HTR-8/SVneo (cell line): ENCODE measurements around the gene HIF1AN.

Source experiments
- DNase-seq: peaks from one replicate; pipeline ENCODE4 v3.0.0; 2011; ENCODE audit warnings: low spot score, mixed read lengths; ENCODE audit not compliant: insufficient read length
- FAIRE-seq: peaks from 2 replicates; lab custom pipeline; 2011; peaks lifted over from hg19 to GRCh38; lab: Jason Lieb, UNC

HIF1AN gene

GRCh38 chr10:100520811-100521210 is 14.9 kb upstream of the HIF1AN start:
- DNase-seq = no peak
- no peak for FAIRE-seq

- FAIRE-seq (no peak), DNase-seq (no peak)
Observed at GRCh38 chr10:100522107-100522801, 13.5 kb upstream of the HIF1AN start.

DNA sequence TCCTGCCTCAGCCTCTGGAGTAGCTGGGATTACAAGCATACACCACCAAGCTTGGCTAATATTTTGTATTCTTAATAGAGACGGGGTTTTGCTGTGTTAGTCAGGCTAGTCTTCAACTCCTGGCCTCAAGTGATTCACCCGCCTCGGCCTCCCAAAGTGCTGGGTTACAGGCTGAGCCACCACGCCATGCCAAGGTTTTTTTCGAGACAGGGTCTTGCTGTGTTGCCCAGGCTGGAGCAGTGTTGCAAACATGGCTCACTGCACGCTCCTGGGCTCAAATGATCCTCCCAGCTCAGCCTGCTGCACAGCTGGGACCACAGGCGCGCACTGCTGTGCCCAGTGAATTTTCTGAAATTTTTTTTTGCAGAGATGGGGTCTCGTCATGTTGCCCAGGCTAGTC is 12.8 kb upstream of the HIF1AN start:
- no peak for DNase-seq
- FAIRE-seq = no peak

- FAIRE-seq (no peak), DNase-seq (no peak)
Observed at GRCh38 chr10:100524206-100524605, 11.5 kb upstream of the HIF1AN start.

DNA sequence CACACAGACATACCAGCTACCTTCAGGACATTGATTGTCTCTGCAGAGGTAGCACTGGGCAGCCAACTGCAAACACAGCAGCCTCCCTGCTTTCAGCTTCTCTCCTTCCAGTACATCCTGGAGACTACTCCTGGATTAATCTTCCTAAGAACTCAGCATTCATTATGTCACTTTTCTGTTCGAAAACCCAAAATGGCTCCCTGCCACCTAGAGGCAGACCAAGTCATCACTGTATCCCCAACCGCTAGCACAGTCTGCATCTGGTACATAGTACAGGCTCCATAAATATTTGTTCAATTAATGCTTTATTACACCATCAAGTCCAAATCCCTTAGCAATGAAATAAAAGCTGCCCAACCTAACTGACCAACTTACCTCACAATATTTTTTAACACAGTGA is 11.1 kb upstream of the HIF1AN start:
- DNase-seq (no peak), FAIRE-seq (no peak)

- DNase-seq (no peak), FAIRE-seq (no peak)
Observed at GRCh38 chr10:100528123-100528886, 7.4 kb upstream of the HIF1AN start.

DNA sequence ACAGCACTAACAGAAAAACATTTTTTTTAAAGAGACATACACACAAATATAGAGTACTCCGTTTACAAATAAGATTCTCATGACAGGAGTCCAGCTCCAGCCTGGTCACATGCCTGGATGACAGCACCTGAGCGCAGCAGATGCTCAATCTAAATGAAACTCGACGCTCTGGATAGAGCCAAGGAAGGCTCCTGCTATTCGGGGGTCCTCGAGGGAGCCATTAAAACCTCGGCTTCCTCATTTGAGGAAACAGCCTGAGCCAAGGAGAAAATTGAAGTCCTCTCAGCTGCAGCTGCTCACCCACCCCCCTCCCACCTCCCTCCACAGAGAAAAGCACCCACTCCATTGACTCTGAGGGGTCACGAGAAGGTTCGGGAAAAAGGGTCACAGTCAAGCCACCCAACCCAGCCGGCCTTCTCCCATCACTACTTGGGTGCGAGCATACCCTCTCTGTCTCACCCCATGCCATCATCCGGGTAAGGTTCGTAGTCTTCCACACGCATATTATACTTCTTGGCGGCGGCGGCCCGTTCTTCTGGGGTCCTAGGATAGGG is 6.7 kb upstream of the HIF1AN start:
- DNase-seq (no peak), FAIRE-seq (no peak)

- peak; percentile 40 for FAIRE-seq
- peak; percentile 88 for DNase-seq
Observed at GRCh38 chr10:100529475-100530298, 6.1 kb upstream of the HIF1AN start, which contains the start of gene NDUFB8. Gene NDUFB8 (minus strand): TSS chr10:100529871. CDS start chr10:100529851, 20 bp downstream.

- no peak for FAIRE-seq
- DNase-seq = no peak
Observed at GRCh38 chr10:100531761-100532160, 4.0 kb upstream of the HIF1AN start.

GRCh38 chr10:100534726-100535125 is 1.0 kb upstream of the HIF1AN start:
- no peak for DNase-seq
- FAIRE-seq = no peak

DNA sequence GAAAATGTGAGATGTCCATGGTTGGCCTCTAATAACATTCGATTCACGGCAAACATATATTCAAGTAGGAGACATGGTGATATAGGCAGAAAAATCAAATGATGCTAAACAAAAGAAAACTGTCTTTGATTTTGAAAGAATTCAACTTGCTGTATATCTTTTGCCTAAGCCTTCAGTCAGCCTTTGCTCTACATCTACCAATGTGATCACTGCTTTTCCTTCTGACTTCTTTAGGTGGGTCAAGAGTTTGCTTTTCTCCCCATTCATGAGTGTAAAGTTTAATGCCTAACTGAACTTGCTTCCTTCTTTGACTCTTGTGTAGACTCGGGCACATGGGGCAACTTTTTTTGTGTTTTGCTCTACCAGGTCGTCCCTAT is 417 bp upstream of the HIF1AN start:
- no peak for FAIRE-seq
- DNase-seq = no peak

- DNase-seq = no peak
- no peak for FAIRE-seq
Observed at GRCh38 chr10:100537475-100537874, 1.7 kb downstream of the HIF1AN start.

- peak; percentile 16 for FAIRE-seq
- no peak for DNase-seq
Observed at GRCh38 chr10:100544950-100545349, 9.2 kb downstream of the HIF1AN start.

GRCh38 chr10:100551196-100551595 is 15.5 kb downstream of the HIF1AN start:
- DNase-seq = no peak
- no peak for FAIRE-seq

DNA sequence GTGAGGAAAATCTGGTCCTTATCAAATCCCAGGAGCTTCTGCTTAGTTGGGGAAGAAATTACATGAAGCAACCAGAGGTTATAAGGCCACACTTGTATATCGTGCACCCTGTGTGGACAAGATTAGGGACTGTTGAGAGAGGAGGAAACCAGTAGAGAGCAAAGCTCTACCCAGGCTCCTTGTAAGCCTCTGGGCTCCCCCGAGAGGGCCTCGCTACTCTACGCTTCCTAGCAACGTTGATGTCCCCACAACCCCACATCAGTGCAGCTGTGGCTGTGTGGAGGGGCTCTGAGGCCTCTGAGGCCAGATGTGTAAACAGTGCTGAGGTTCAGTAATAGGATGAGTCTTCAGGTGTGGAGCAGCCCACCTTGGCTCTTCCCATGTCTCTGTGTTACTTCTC is 16.0 kb downstream of the HIF1AN start:
- FAIRE-seq = no peak
- no peak for DNase-seq

DNA sequence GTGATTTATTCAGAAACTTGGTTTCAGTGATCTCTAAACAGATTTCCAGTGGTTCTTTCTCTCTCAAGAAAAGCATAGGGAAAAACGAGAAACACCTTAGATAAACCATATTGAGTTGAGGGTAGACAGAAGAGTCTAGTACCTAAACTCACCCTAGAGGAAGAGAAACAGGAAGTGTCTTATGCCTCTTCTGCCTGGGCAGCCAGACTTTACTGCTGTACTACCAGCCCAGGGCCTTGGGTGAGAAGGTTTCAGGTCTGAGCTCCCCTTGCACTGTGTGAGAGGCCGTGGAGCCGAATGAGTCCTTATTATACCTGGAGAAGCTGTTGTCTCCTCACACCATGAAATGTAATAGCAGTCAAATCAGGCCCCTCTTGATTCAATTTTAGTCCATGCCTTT is 18.2 kb downstream of the HIF1AN start:
- DNase-seq (no peak), FAIRE-seq (no peak)

DNA sequence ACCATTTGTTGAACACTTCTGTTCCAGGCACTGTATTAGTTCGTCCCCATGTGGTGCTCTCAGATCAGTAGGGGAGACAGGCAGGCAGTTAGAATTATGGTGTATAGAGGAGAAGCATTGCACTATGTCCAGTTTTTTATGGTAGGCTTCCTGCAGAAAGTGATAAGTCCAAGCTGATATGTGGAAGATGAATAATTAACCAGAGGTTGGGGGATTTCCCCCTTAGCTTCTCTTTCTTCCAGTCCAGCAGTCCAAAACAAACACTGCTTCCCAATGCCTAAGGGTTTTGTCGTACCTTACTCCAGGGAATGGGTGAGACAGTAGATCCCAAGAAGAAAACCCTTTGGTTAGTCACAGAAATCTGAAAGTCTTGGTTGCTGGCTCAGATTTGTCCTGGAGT is 19.2 kb downstream of the HIF1AN start:
- DNase-seq = no peak

DNA sequence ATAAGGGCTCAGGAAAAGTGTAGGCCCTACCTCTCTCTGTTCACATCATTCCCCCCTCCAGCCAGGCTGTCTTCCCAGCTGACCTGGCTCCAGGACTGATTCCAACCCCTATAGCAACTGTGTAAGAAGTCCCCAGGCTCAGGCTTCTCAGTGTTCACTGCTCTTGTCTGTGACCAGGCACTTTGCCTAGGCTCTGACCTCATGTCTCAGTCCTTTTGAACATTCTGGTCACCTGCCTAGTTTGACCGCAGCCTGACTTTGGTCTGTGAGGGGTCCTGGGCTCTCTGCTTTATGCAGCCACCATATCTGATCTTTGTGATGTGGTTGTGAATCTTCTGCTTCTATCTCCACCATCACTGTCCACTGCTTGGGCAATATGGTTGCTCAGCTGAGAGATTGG is 24.5 kb downstream of the HIF1AN start:
- DNase-seq (no peak), FAIRE-seq (no peak)

More for the DNA sequence above, 19.2 kb downstream of the HIF1AN start:
- FAIRE-seq = peak; percentile 4

- DNase-seq (no peak), FAIRE-seq (no peak)
Observed at GRCh38 chr10:100561005-100561404, 25.3 kb downstream of the HIF1AN start.

DNA sequence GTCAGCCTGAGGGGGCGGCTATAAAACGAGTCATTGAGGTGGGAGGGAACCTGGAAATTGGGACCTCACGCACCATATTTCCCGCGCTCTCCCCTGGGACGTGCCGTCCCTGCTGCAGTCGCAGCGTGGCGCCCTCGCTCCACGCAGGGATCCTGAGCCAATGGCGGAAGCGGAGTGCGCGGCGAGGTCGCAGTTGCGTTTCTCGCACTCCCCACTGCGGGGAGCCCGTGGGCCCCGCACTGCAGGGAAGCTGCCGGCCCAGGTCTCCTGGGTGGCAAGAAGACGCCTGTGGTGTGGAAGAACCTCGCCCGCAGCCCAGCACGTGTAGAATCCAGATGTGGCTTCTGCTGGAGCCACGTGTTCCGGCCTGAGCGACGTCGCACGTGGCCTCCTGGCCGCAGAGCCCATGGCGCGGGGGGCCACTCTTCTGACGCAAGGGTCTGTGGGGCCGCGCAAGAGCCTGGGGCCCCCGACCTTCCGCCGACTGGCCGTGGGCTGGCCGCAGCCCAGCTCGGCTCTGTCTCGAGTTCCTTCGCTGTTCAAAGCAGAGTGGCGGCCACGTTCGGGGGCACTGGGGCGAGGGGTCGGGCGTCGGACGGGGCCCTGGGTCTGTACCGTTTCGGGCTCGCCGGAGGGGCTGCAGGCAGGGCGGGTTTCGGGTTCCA is 26.4 kb downstream of the HIF1AN start:
- DNase-seq = peak; percentile 22
- no peak for FAIRE-seq
